Measurements from ENCODE around the gene CASP7.

CASP7 gene

GRCh38 chr10:113666682-113667252 is 12.9 kb upstream of the CASP7 start:
- no peak for DNase-seq

DNA sequence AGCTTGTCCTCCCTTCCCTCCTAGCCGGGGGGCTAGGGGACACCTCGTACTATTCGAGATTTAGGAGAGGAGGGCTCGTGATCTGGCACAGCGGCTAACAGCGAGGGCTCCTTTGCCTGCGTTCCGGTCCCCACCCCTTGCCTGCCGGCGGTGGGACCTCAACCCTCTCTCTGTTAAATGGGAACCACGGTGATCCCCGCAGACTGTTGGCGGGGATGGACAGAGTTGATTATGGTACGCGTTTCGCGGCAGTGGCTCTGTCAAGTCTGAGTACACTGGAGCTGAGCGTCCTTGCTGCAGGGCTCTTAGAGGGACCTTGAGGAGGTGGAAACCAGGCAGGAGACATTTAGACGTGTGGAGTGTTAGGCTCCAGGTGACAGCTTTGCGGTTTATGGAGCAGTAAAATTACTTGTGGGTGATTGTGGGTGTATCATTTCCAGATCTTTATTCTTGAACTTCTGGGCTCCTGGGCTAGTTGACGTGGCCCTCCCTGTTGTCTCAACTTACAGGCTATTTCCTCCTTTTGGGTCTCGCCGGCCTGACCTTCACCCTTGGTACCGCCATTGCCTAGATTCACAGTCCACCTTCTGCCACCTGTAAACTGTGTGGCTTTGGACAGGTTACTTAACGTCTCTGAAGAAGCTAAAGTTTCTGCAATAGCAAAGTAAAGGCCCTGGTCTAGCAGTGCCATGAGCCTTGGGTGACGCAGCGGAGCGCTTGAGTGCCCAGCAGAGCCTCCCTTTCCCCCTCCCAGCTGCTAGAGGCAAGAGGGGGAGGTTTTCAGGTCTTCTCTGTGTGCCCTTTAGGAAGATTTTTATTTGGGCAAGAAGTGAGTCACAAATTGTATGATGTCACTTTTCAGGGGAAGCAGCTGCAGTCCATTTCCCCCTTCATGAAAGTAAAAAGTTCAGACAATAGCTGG is 739 bp downstream of the CASP7 start:
- DNase-seq, result peak; percentile 52

GRCh38 chr10:113681533-113682470 is 2.1 kb downstream of the CASP7 start:
- no peak for DNase-seq

DNA sequence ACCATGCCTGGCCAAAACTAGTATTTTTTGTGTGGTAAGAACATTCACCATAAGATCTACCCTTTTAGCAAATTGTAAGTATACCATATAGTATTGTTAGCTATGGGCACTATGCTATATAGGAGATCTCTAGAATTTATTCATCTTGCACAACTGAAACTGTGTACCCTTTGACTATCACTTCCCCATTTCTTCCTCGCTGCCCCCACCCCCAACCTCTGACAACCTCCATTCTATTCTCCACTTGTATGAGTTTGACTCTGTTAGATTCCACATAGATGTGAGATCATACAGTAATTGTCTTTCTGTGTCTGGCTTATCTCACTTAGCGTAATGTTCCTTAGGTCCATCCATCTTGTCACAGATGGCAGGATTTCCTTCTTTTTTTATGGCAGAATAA is 3.6 kb downstream of the CASP7 start:
- DNase-seq, result no peak

- no peak for DNase-seq
Observed at GRCh38 chr10:113686028-113686427, 6.3 kb downstream of the CASP7 start.

DNA sequence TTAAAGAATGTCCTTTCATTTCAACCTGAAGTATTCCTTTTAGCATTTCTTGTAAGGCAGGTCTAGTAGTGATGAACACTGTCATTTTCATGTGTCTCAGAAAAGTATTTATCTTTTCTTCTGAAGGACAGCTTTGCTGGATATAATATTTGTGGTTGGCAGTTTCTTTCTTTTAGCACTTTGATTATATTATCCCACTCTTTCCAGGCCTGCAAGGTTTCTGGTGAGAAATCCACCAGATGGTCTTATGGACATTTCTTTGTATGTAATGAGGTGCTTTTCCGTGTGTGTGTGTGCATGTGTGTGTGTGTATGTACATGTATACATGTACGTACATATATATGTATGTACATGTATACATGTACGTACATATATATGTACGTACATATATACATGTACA is 7.3 kb downstream of the CASP7 start:
- DNase-seq, result no peak

DNA sequence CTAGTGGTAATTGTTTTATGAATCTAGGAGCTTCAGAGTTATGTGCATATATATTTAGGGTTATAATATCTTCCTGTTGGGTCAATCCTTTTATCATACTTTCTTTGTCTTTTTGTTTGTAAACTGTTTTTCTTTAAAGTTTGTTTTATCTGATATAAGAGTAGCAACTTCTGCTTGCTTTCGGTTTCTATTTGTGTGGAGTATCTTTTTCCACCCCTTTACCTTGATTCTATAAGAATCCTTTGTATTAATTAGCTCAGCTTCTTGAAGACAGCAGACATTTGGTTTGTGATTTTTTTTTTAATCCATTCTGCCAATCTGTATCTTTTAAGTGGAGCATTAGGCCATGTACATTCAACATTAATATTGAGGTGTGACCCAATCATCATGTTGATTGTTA is 9.3 kb downstream of the CASP7 start:
- no peak for DNase-seq

DNA sequence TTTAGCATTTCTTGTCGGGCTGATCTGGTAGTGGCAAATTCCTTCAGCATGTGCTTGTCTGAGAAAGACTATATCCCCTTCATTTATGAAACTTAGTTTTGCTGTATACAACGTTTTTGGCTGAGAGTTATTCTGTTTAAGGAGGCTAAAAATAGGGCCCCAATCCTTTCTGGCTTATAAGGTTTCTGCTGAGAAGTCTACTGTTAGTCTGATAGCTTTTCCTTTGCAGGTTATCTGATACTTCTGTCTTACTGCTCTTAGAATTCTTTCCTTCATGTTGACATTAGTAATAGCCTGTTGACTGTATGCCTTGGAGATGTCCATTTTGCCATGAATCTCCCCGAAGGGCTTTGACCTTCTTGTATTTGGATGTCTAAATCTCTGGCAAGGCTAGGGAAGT is 9.9 kb downstream of the CASP7 start:
- no peak for DNase-seq

DNA sequence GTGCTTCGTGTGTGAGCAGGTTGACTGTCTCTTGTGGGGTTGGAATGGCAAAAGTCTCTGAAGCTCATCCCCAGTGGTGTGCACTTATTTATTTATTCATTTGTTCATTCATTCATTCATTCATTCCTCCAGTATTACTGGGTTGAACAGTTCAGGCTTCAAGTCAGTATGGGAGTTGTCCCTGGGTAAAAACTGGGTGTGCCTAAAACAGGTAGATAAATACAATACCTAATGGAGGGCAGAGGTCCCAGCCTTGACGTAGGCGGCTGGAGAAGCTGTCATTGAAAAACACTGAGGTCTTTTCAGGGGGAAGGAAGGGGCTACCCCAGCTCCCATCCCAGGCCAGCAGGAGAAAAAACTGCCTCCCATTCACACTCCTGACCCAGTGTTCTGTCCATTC is 11.0 kb downstream of the CASP7 start:
- no peak for DNase-seq

- DNase-seq, result no peak
Observed at GRCh38 chr10:113691381-113691780, 11.7 kb downstream of the CASP7 start.

DNA sequence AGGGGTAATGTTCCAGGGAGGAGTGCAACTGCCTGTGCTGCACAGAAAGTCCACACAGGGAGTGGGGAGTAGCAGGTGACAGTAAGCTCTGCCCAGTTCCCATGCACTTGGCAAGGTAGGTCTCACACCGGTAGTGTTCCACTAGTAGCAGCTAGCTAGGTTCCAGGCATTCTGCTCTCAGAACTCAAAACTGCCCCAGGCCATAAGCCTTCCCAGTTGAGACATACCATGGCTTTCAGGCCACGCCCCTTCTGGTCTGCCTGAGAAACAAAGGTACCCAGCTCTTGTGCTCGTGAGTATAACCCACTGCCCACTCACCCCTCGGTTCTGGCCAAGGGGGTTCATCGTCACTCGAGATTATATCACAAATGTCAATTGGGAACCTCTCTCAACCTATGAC is 12.6 kb downstream of the CASP7 start:
- DNase-seq, result no peak

- no peak for DNase-seq
Observed at GRCh38 chr10:113693348-113693747, 13.6 kb downstream of the CASP7 start.

DNA sequence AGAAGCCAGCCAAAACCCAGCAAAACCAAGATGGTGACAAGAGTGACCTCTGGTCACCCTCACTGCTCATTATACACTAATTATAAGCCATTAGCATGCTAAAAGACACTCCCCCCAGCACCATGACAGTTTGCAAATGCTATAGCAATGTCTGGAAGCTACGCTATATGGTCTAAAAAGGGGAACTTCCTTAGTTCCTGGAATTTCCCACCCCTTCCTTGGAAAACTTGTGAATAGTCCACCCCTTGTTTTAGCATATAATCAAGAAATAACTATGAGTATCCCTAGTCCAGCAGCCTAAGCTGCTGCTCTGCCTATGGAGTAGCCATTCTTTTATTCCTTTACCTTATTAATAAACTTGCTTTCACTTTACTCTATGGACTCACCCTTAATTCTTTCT is 16.0 kb downstream of the CASP7 start:
- no peak for DNase-seq

GRCh38 chr10:113697595-113697994 is 17.9 kb downstream of the CASP7 start:
- DNase-seq, result no peak

GRCh38 chr10:113704637-113705343 is 25.1 kb downstream of the CASP7 start:
- DNase-seq, result no peak

GRCh38 chr10:113705344-113705652 is 25.6 kb downstream of the CASP7 start:
- DNase-seq, result no peak

DNA sequence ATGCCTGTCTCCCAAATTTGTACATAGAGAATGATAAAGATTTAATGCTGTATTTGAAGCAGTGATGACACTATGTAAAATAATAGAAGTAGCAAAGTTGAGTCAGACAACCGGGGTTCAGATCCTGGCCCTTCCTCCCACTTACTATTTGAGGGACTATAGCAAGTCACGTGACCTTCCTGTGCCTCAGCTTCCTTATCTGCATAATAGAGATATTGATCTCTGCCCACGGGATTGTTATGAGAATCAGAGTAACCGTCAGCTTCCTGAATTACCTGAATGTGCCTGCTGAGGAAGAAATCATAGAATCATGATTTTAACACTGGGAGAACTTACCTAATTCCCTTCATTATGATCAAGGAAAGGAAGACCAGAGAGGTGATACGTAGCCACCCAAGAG is 26.9 kb downstream of the CASP7 start:
- DNase-seq, result no peak

- no peak for DNase-seq
Observed at GRCh38 chr10:113708640-113709039, 28.9 kb downstream of the CASP7 start.

GRCh38 chr10:113709221-113709838 is 29.6 kb downstream of the CASP7 start:
- no peak for DNase-seq

GRCh38 chr10:113711142-113711541 is 31.4 kb downstream of the CASP7 start:
- DNase-seq, result no peak

DNA sequence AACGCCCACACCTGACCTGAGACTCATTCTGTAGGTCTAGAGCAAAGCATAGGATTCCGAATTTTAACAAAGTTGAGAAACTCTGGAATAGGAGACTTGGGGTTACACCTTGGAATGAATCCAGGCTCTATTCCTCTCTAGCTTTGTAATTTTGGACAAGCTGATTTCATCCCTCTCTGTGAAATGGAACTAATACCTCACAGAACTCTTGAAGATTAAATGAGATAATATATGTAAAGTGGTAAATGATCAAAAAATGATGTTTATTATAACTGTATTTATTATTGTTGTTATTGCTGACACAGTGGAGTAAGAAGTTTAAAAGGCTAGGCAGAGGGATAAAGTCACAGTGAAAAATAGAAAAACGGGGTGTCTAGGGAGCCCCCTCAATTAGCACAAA is 32.3 kb downstream of the CASP7 start:
- no peak for DNase-seq
